HG03045 (cell line): Measurements from ENCODE around the gene SNCA.

Experiments used
- ATAC-seq: cut with Tn5 transposase; IDR thresholded peaks from one replicate; pipeline ENCODE4 v1.9.1; 2021; ENCODE audit warnings: mild to moderate bottlenecking, moderate library complexity; ENCODE audit not compliant: unreplicated experiment

Gene SNCA

GRCh38 chr4:89757154-89757719 is 79.7 kb downstream of the SNCA start:
- no peak for ATAC-seq

- no peak for ATAC-seq
Measured at GRCh38 chr4:89755220-89755619, 81.7 kb downstream of the SNCA start.

GRCh38 chr4:89754531-89754930 is 82.4 kb downstream of the SNCA start:
- ATAC-seq, result no peak

GRCh38 chr4:89753601-89754066 is 83.3 kb downstream of the SNCA start:
- ATAC-seq, result no peak

- ATAC-seq, result no peak
Measured at GRCh38 chr4:89752932-89753598, 83.9 kb downstream of the SNCA start.

GRCh38 chr4:89751416-89751815 is 85.5 kb downstream of the SNCA start:
- no peak for ATAC-seq

GRCh38 chr4:89746377-89746776 is 90.6 kb downstream of the SNCA start:
- ATAC-seq, result no peak

- no peak for ATAC-seq
Measured at GRCh38 chr4:89745708-89746107, 91.3 kb downstream of the SNCA start.

GRCh38 chr4:89744914-89745313 is 92.0 kb downstream of the SNCA start:
- ATAC-seq, result no peak

GRCh38 chr4:89741768-89742167 is 95.2 kb downstream of the SNCA start:
- no peak for ATAC-seq

GRCh38 chr4:89739311-89739988 is 97.5 kb downstream of the SNCA start:
- ATAC-seq, result no peak

- no peak for ATAC-seq
Measured at GRCh38 chr4:89737888-89738287, 99.1 kb downstream of the SNCA start.

- no peak for ATAC-seq
Measured at GRCh38 chr4:89733946-89734345, 103.0 kb downstream of the SNCA start.

- ATAC-seq, result no peak
Measured at GRCh38 chr4:89727238-89727637, 109.7 kb downstream of the SNCA start.

- ATAC-seq, result no peak
Measured at GRCh38 chr4:89725268-89725667, 111.7 kb downstream of the SNCA start.

GRCh38 chr4:89724716-89725115 is 112.2 kb downstream of the SNCA start:
- no peak for ATAC-seq

- ATAC-seq, result no peak
Measured at GRCh38 chr4:89723096-89723495, 113.9 kb downstream of the SNCA start.

- ATAC-seq, result no peak
Measured at GRCh38 chr4:89722517-89722916, 114.4 kb downstream of the SNCA start.

- no peak for ATAC-seq
Measured at GRCh38 chr4:89720981-89721380, 116.0 kb downstream of the SNCA start.

GRCh38 chr4:89719536-89720090 is 117.3 kb downstream of the SNCA start:
- no peak for ATAC-seq

GRCh38 chr4:89716893-89717292 is 120.1 kb downstream of the SNCA start:
- no peak for ATAC-seq

- no peak for ATAC-seq
Measured at GRCh38 chr4:89715631-89716030, 121.3 kb downstream of the SNCA start.
